NCI-H187 treated with DMSO at 0.1 percent for 48 hours (cell line): ENCODE results near the gene VWDE.

Experiments used
- DNase-seq: peaks from one replicate; lab custom pipeline; 2025; lab: John Stamatoyannopoulos, UW

The VWDE gene

DNA sequence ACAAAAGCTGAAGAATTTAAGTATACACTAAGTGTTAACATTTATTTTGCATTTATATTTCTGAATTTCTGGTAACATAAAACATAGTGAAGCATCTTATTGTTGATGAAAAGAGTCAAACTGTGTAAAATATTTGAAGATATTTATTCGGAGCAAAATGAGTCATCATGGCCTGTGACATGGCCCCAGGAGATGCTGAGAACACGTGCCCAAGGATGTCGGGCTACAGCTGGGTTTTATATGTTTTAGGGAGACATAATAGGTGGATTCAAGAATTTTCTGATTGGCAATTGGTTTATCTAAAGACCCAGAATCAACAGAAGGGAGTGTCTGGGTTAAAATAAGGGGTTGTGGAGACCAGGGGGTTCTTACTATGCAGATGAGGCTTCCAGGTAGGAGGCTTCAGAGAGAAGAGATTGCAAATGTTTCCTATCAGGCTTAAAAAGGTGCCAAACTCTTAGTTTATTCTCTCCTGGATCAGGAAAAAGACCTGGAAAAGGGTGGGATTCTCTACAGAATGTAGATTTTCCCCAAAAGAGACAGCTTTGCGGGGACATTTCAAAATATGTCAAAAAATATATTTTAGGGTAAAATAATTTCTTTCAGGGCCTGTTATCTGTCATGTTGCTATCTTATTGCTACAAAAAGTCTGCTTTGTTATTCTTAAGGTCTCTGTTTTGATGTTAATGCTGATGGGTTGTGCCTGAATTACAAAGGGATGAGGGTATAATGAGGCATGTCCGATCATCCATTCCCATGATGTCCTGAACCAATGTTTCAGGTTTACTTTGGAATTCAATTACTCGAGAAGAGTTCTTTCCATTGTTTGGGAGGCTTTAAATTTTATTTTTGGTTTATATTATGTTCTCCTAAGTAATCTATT lies 74.5 kb downstream of the VWDE start:
- DNase-seq = no peak

DNA sequence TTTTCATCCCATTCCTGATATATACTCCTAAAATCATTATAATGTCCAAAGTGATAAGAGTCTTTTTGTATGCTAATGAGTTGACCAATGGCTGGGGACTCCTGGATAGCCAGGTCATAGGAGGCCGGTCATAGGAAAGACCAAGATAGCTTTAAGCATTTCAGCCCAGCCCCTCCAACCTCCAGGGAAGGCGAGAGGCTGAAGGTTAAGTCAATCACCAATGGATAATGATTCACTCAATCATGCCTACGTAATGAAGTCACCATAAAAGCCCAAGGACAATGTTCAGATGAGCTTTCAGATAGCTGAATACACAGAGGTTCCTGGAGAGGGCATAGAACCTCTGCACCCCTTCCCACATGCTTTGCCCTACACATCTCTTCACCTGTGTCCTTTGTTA lies 75.7 kb downstream of the VWDE start:
- no peak for DNase-seq

DNA sequence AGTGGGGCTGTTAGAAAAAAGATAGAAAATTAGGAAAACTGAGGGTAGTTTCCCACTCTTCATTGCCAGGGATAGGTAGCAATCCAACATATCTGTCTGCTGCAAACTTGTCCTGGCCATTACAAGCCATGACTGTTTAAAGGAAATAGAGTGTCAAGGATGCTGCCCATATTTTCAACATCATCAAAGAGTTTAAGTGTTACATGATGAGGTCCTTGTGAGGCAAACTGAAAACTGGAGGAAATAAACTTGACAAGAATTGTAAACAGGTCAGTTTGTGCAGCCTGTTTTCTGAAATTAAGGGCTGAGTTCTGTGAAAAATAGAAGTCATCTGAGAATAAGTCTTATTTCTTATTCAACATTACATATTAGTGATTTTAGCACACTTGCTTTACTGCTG lies 78.0 kb downstream of the VWDE start:
- DNase-seq = no peak

DNA sequence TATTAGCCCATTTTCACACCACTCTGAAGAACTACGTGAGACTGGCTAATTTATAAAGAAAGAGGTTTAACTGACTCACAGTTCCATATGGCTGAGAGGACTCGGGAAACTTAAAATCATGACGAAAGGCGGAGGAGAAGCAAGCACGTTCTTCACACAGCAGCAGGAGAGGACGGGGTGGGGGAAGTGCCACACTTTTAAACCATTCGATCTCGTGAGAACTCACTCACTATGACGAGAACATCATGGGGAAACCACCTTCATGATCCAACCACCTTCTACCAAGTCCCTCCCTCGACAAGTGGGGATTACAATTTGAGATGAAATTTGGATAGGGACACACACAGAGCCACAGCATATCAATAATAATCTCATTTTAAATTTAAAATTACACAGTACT lies 80.2 kb downstream of the VWDE start:
- no peak for DNase-seq

DNA sequence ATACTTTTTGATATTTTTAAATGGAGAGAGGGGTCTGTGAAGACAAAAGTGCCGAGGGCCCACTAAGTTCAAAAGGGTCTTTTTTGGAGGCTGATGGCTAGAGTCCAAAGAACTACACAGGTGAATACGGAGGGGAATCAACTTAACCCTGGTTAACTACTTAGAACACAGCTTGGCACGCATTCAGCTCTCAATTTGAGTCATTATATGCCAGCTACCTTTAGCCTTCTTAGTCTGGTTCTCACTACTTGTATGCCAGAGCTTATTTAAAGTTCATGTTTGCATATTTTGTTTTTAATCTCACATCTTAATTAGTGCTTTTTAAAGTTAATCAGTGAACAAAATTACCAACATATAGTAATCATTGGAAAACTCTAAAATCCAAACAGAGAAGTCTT lies 80.8 kb downstream of the VWDE start:
- DNase-seq = no peak

DNA sequence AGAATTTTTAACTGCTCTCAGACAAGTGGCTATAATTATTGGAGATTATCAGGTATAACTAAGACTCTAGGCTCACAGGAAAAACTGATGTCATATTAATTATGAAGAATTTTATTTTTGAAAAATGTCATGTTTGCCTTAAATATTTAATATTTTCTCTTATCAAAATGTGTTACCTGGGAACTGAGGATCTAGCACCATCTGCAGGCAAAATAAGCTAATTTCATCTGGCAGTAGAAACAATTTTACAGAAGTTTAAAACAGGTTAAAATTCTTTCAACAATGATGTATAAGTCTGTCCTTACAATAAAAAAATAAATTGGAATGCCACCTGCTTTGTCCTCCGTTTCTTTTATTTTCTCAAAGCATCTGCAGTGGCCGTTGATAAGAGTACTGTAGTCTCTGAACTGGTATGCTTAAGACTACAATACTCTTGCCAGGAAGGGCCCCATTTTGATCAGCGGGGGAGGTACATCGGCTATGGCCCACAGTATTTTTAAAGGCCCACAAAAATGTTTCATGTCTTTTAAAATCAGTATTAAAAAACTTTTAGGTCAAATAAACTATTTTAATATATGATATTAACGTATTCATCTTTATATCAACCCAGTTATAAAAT lies 81.3 kb downstream of the VWDE start:
- no peak for DNase-seq

DNA sequence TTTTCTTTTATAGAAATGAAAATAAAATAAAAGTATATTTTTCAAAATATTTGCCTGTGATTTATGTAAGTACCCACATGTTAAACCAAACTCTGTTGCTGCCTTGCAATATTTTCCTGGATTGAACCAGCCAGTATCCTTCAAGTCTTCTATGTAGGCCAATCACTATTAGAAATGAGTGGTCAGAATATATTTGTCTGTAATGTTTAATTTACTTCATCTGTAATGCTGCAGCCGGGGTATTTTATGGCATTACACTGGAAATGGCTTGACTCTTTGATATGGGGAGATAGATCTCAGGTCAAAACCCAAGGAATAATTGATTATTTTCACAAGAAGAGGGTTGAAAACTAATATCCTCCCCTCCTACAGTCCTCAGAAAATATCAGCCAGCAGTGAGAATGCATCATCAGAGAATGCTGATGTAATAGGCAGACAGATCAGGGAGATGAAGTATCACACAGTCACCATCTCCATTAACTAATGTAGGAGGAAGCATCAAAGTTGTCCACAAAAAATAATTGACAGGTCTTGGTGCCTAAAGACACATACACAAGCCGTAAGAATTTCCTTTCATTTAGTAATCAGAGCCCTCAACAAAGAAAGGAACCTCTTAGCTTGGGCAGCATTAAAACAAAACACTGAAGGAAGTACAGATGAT lies 82.5 kb downstream of the VWDE start:
- DNase-seq = no peak

DNA sequence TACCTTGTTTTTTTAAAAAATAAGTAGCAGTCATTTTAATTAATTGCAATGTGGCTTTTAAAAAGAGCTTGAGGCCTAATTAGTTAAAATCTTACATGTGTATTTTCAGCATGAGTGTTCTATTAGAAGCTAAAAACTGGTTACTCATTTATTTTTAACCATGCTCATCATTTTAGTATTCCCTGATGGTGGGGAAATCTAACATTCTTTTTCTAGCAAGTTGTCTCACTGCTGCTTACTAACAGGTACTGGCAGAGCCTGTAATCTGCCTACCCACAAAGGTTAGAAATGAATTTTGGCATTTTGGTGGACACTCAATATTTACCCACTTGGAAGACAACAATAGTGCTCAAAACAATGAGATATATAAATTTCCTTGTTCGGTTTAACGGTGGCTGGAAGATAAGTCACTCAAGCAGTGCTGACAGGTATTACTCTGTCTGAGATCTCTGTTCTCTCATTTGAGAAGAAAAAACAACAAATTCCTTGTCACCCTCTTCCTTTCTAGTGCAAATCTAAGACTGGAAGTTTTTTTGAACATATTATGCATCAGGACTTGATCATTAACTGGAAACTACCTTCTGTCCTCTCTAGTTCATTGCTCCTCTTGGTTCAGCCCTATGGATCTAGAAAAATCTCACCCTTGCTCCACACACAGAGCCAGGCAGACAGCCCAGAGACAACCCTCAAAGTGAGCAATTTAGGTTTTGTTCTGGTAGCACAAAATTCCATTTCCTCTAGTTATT lies 83.3 kb downstream of the VWDE start:
- DNase-seq = no peak

DNA sequence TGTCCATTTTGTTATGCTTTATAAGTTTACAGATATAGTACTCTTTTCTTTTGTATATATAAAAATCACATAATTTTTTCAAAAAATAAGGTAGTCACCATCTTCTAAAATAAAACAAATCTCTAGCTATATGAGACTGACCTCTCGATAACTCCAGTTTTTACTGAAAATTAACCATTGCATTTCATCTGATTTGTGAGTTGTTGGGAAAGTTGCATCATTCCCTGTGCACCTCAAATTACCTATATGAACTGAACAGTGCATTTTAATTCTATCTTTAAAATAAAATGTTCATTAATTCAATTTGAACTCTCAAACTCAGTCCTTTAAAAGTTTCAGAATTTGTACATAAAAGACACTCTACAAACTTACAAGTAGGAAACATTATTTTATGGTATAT lies 86.0 kb downstream of the VWDE start:
- no peak for DNase-seq

DNA sequence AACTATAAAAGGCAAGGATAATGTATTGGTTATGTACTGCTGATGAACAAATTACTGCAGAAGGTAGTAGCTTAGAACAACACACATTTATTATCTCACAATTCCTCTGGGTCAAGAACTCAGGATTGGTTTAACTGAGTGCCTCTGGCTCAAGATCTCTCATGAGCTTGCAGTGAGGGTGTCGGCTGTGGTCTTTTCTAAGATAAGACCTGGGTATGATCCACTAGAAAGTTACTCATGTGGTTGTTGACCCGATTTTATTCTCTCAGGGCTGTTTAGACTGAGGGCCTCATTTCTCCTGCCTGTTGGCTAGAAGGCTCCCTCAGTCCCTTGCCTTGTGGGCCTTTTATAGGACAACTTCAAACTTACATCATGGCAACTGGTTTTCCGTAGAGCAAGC lies 86.7 kb downstream of the VWDE start:
- no peak for DNase-seq

DNA sequence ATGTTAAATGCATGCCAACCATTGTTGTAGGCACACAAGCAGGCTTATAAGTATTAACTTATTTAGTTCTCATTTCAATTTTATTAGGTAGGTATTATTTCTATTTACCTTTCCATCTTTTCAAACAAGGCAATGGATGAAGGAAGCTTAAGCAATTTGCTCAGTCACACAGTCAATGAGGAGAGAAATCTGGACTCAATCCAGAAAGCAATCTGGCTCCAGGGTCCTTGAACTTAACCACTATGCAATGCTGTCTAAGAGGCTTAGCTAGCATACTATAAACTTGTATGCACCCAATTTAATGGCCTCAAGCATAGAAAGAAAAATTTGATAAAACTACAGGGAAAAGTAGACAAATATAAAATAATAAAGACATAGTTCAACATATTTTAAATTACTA lies 88.6 kb downstream of the VWDE start:
- no peak for DNase-seq

DNA sequence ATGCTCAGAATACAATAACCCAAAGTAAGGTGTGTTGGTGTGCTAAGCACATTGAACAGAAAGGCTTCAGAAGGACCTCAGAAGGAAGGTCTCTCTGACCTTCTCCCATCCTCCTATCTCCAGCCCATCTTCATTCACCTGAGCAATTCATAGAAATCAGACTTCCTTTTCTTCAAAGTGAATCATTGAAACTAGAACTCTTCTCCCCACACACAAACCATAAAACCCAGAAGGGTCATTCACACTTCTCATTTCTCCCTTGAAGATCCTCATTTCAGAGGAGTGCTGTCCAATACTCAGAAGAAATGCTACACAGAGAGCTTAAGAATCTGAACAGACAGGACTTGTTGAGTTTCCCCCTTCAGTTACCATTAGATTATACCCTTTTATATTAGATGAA lies 89.5 kb downstream of the VWDE start:
- no peak for DNase-seq

DNA sequence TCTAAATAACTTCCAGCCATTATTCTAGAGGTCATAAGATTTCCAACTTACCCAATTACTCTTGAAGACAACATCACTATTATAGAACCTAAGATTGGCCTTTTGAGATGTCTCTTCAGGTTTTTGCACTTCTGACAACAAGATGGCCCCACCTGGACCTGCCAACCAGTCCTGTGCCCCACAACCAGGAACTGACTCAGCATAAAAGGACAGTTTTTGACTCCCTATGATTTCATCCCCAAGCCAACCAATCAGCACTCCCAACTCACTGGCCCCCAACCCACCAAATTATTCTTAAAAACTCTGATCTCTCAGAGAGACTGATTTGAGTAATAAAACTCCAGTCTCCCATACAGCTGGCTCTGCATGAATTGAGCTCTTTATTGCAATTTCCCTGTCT lies 98.2 kb downstream of the VWDE start:
- DNase-seq = no peak

DNA sequence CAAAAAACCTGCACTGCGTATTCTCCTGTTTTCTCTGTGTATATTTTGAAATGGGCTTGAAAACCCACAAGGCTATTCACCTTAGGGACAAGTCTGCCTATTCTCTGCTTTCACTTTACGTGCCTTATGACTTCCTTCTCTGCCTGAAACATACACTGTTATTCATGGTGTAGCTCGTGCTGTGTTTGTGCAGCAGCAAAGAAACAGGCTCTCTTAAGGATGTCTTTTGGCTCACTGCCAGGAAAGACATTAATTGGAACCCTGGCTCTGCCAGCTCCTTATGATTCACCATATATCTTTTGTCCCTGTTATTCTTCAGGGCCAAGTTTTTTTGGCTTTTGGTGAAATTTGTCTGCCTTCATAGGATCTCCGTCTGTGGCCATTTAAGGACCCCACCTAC lies 100.2 kb downstream of the VWDE start:
- no peak for DNase-seq

DNA sequence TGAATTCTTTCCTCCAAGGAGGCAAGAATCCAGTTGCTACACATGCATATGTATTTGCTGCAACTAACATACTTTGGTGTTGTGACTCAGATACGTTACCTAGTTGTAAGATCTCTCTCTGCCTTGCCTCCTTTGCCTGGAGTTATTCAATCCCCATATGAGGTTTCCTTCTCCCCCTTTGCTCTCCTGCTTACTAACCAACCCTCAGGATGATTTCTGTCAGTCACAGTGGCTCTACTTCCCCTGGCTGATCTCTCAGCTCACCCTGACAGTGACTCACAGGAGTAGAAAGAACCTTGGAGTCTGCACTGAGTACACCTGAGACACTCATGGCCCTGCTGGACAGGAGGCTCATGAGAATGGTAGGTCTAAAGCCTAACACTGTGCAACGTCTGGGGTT lies 100.6 kb downstream of the VWDE start:
- no peak for DNase-seq

DNA sequence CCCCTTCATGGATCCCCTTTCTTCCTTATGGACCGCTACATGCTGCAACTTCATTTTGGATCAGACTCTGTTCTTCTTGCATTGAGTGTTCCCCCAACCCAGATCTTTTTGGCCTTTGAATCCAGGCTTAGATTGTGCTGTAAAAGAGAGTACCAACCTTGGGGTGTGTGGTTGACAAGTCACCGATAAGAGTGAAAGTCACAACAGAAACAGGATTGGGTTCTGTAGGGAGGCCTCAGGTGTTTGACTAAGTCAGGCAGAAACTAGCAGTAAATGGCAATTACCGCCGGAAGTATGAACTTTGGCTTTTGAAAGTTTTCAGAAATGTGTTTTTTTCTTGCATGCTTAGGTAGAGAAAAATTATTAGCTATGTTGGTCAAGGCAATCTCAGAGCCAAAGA lies 103.2 kb downstream of the VWDE start:
- DNase-seq = no peak

DNA sequence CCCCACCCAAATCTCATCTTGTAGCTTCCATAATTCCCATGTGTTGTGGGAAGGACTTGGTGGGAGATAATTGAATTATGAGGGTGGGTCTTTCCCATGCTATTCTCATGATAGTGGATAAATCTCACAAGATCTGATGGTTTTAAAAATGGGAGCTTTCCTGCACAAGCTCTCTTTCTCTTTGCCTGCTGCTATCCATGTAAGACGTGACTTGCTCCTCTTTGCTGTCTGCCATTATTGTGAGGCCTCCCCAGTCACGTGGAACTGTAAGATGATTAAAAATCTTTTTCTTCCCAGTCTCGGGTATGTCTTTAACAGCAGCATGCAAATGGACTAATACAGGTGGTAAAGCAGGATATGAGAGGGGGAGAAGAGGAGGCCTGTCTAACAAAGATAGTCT lies 104.3 kb downstream of the VWDE start:
- no peak for DNase-seq

DNA sequence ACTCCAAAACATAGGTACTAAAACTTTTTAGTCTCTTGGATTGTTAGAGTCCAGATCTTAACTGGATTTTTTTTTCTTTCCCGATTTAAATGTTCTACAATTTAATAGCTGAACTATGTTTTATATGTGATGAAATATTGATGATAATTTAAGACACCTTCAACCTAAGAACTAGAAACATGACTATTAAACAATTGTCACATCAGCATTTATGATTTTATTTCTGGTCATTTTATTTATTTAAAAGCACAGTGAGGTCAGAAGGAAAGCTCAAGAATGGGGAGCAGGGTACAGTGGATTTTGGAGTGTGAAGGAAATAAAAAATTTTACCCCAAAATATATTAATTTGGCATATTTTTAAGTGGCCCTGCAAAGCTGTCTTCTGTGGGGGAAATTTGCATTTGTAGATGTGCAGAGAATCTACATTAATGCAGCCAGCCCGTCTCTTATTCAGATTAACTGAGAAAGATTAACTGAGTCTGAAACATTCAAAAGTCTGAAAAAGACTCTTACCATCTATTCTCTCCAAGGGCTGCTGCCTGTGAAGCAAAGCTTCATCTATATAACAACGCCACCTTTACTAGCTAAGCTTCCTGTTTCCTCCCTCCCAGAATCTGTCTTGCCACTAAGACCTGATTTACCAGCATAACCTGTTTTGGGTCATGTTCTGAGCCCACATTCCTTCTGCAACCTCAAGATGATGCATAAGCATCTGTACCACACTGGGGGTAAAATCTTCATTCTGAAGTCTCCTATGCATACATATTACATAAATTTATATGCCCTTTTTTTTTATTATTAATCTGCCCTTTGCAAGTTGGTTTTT lies 106.2 kb downstream of the VWDE start:
- no peak for DNase-seq

DNA sequence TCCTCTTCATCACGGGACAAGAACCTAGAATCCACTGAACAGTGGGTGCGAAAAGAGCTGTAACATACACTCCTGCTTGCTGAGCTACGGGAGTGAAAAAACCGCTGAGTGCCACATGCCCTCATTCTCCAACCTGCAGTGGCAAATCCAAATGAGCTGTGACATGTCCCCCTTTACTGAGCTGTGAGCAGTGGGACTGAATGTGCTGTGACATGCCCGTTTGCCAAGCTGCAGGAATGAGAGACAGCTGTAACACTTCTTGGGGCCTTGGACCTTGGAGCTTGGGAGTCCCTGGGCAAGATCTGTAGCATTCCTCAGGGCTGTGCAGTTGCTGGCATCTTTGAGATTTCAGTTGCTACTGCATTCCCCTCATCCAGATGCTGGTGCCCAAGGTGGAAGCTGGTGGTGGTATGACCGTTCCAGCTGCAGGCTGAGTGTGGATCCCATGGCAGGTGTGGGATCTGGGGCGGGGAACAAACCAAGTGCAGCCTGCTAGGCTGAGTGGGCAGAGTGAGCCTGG lies 107.6 kb downstream of the VWDE start:
- DNase-seq = no peak

DNA sequence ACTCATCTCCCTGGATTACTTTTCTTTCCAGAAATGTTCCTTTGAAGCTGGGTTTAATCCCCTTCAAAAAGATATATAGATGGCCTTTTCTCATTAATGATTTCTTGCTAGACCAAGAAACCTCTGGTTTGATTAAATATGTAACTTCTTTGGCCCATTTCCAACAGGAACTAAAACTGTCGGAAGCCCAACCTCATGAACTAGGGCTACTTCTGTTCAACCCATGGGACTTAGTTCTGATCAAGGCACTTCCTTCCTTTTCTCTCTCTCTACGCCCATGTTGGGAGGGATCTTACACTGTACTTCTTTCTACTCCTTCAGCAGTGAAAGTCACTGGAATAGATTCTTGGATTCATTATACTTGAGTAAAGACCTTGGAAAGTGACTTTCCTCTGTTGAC lies 109.0 kb downstream of the VWDE start:
- no peak for DNase-seq

DNA sequence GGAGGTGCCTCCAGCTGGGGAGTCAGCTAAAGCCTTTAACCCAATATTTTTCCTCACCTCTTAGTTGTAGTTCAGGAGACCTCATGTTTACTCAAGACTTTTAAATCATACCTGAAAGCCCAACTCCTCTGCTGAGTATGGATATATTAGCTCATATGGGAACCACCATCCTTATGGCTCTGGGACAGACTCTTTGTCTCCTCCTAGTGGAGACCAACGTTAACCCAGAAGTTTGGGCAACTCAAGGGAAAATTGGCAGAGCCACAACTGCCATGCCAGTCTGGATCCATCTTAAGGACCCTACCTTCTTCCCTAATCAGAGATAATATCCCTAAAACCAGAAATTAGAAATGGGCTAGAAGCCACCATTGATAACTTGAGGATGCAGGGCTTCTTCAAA lies 111.8 kb downstream of the VWDE start:
- no peak for DNase-seq

DNA sequence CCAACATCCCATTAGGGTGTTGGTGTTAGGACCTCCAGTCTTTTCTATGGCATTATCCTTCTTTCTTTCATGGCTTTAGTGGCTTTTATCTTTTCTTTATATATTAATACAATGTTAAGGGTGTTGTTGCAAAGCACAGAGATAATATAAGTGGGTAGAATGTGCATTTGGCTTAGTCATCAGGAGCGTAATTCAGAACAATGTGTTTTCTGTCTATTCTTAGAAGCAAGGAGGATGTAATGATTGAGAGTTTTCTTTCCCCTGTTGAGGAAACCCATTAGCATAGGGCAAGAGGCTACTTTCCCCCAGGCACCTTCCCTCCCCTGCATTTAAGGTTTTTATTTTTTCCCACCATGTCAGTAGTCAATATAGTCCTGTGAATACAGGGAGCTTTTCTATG lies 112.9 kb downstream of the VWDE start:
- no peak for DNase-seq
